WTC11 (cell line): Measurements from ENCODE around the gene USB1.

Experiments
- CREB1 ChIP-seq: sonication (generic); formaldehyde crosslinking; IDR thresholded peaks from 2 replicates; pipeline ENCODE4 v1.8.0; 2023; ENCODE audit warnings: mild to moderate bottlenecking, missing genetic modification reagents
- CTCF ChIP-seq: fragments of 200-600 bp; IDR thresholded peaks from 2 replicates; pipeline ENCODE4 v1.8.0; 2022; ENCODE audit warnings: antibody characterized with exemption
- E2F1 ChIP-seq: sonication (generic); formaldehyde crosslinking; IDR thresholded peaks from 2 replicates; pipeline ENCODE4 v1.8.0; 2022; ENCODE audit warnings: mild to moderate bottlenecking, missing genetic modification reagents
- MAX ChIP-seq: sonication (generic); formaldehyde crosslinking; IDR thresholded peaks from 2 replicates; pipeline ENCODE4 v1.8.0; 2022; ENCODE audit warnings: mild to moderate bottlenecking, missing genetic modification reagents
- NR2C2 ChIP-seq: sonication (generic); formaldehyde crosslinking; IDR thresholded peaks from 2 replicates; pipeline ENCODE4 v1.8.0; 2022; ENCODE audit warnings: mild to moderate bottlenecking, missing genetic modification reagents
- NR3C1 ChIP-seq: sonication (generic); formaldehyde crosslinking; conservative IDR thresholded peaks from 2 replicates; pipeline ENCODE4 v1.8.1; 2023; ENCODE audit warnings: low read depth, mild to moderate bottlenecking, missing genetic modification reagents
- SP1 ChIP-seq: sonication (generic); formaldehyde crosslinking; conservative IDR thresholded peaks from 2 replicates; pipeline ENCODE4 v1.8.1; 2022; ENCODE audit warnings: missing genetic modification reagents
- TCF7 ChIP-seq: sonication (generic); formaldehyde crosslinking; IDR thresholded peaks from 2 replicates; pipeline ENCODE4 v1.8.0; 2022; ENCODE audit warnings: mild to moderate bottlenecking, low read depth, missing genetic modification reagents, moderate library complexity
- USF2 ChIP-seq: sonication (generic); formaldehyde crosslinking; IDR thresholded peaks from 2 replicates; pipeline ENCODE4 v1.8.1; 2023; ENCODE audit warnings: mild to moderate bottlenecking, missing genetic modification reagents, moderate library complexity
- ZNF232 ChIP-seq: sonication (generic); formaldehyde crosslinking; IDR thresholded peaks from 2 replicates; pipeline ENCODE4 v1.8.0; 2022; ENCODE audit warnings: mild to moderate bottlenecking, missing genetic modification reagents
- ZSCAN18 ChIP-seq: fragments of 250-450 bp; sonication (Bioruptor Pico); IDR thresholded peaks from 2 replicates; pipeline ENCODE4 v2.1.2; 2022; ENCODE audit warnings: mild to moderate bottlenecking, moderate library complexity
- TF ChIP-seq, protein P1 (sequence below): sonication (generic); formaldehyde crosslinking; conservative IDR thresholded peaks from 2 replicates; pipeline ENCODE4 v1.8.1; 2023; ENCODE audit warnings: mild to moderate bottlenecking, low read depth, missing genetic modification reagents, moderate library complexity

DNA sequence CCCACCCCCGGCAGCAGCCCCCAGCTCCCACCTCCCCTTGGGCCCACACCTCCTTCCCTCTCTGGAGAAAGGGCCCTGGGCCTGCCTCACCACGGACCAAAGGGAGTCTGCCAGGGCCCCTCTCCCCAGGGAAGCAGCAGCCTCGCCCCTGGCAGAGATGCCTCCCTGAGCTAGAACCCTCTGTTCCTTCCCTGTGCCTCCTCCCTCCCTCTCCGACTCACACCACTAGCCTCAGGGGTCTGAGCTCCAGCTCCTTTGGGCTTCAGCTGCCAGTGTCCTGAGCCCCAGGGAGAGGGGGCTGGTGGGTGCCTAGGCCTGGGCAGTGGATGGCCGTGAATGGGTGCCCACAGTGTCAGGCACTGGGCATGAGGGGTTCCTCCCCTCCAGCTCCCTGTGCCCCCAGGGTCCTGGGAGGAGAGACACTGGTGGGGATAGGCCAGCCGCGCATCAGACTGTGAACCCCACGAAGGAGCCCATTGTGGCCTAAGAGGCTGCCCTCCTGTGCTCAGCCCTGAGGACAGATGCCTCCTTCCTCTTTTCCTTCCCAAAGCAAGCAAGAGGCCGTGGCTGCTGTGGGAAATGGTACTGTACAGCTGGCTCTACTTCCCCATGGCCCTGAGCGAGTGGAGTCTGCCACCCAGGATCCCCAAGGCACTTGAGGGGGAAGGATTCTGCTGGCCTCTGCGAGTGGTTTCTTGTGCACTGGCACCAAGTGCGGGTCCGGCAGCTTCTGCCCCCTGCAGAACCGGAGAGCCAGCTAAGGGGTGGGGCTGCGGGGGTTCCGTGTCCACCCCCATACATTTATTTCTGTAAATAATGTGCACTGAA is 45.1 kb downstream of the USB1 start:
- TF ChIP-seq NR3C1 (CRISPR knock-in tag), result no peak
- no peak for TF ChIP-seq E2F1 (CRISPR knock-in tag)
- TF ChIP-seq USF2, result no peak
- TF ChIP-seq TCF7, result no peak
- no peak for TF ChIP-seq CTCF
- TF ChIP-seq ZNF232 (CRISPR knock-in tag), result no peak
- TF ChIP-seq ZSCAN18 (CRISPR knock-in tag), result no peak
- no peak for TF ChIP-seq CREB1 (CRISPR knock-in tag)
- TF ChIP-seq NR2C2 (CRISPR knock-in tag), result no peak
- TF ChIP-seq MAX (CRISPR knock-in tag), result no peak
- no peak for TF ChIP-seq SP1 (CRISPR knock-in tag)
- TF ChIP-seq, protein P1, sequence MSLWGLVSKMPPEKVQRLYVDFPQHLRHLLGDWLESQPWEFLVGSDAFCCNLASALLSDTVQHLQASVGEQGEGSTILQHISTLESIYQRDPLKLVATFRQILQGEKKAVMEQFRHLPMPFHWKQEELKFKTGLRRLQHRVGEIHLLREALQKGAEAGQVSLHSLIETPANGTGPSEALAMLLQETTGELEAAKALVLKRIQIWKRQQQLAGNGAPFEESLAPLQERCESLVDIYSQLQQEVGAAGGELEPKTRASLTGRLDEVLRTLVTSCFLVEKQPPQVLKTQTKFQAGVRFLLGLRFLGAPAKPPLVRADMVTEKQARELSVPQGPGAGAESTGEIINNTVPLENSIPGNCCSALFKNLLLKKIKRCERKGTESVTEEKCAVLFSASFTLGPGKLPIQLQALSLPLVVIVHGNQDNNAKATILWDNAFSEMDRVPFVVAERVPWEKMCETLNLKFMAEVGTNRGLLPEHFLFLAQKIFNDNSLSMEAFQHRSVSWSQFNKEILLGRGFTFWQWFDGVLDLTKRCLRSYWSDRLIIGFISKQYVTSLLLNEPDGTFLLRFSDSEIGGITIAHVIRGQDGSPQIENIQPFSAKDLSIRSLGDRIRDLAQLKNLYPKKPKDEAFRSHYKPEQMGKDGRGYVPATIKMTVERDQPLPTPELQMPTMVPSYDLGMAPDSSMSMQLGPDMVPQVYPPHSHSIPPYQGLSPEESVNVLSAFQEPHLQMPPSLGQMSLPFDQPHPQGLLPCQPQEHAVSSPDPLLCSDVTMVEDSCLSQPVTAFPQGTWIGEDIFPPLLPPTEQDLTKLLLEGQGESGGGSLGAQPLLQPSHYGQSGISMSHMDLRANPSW (CRISPR knock-in tag), result no peak
